CD4-positive, alpha-beta T cell (primary cell): Measurements from ENCODE around the gene STOML2. TPM values are rescaled to one million over a fixed set of nuclear protein-coding genes. Genes with fewer than 3 reads are reported as not detected.

Experiments used
- ATAC-seq: fragments of 200-7000 bp; cut with Tn5 transposase; one replicate; pipeline ENCODE4 v1.10.0; 2022; ENCODE audit warnings: mild to moderate bottlenecking; ENCODE audit not compliant: poor library complexity
- CTCF ChIA-PET: fragments of 350-600 bp; sonication (Branson Sonifier 250); formaldehyde crosslinking; loops from one replicate; lab custom pipeline; 2021; ENCODE audit warnings: antibody characterized with exemption, inconsistent platforms; lab: Charles Lee
- POLR2A ChIA-PET: fragments of 350-600 bp; sonication (Branson Sonifier 250); formaldehyde crosslinking; loops from one replicate; lab custom pipeline; 2021; ENCODE audit warnings: antibody characterized with exemption, inconsistent platforms; lab: Charles Lee
- DNase-seq, 14 experiments: peaks; one replicate each; pipeline ENCODE4 v3.0.0-alpha.2; 2013 to 2020; ENCODE audit warnings: mixed read lengths in 2 of 14
- H3K27ac ChIP-seq, 2 donors: one replicate each; pipeline versions ENCODE4 v1.5.1 to v1.7.0; 2013; ENCODE audit warnings: low read length in 2 of 2, low read depth in 1 of 2, mild to moderate bottlenecking in 1 of 2
- H3K27me3 ChIP-seq, 2 experiments: 1 replicate in 1 of 2; 2 replicates in 1 of 2; pipeline versions ENCODE4 v1.6.1 to v1.7.0; 2013; ENCODE audit warnings: low read length in 2 of 2, control low read depth in 1 of 2, mild to moderate bottlenecking in 1 of 2, moderate library complexity in 1 of 2; ENCODE audit not compliant: insufficient read depth in 2 of 2, control insufficient read depth in 1 of 2
- H3K36me3 ChIP-seq: one replicate; pipeline ENCODE4 v1.6.1; 2013; ENCODE audit warnings: low read length, control low read depth; ENCODE audit not compliant: insufficient read depth
- H3K4me1 ChIP-seq: one replicate; pipeline ENCODE4 v1.6.1; 2013; ENCODE audit warnings: low read length, control low read depth; ENCODE audit not compliant: insufficient read depth
- H3K4me3 ChIP-seq: one replicate; pipeline ENCODE4 v1.5.1; 2013; ENCODE audit warnings: mild to moderate bottlenecking, low read length, moderate library complexity
- H3K9me3 ChIP-seq, 2 experiments: 1 replicate in 1 of 2; 2 replicates in 1 of 2; pipeline versions ENCODE4 v1.6.1 to v1.7.0; 2013; ENCODE audit warnings: low read length in 2 of 2, mild to moderate bottlenecking in 2 of 2, control low read depth in 1 of 2, moderate library complexity in 1 of 2; ENCODE audit not compliant: control insufficient read depth in 1 of 2, insufficient read depth in 1 of 2
- H3K27ac Mint-ChIP-seq: one replicate; pipeline ENCODE4 v1.8.0; 2020; ENCODE audit warnings: mixed read lengths
- H3K27me3 Mint-ChIP-seq: one replicate; pipeline ENCODE4 v1.8.0; 2021; ENCODE audit warnings: mixed read lengths
- H3K36me3 Mint-ChIP-seq: one replicate; pipeline ENCODE4 v1.8.0; 2021; ENCODE audit warnings: low read depth, mixed read lengths
- H3K4me1 Mint-ChIP-seq: one replicate; pipeline ENCODE4 v1.8.0; 2021; ENCODE audit warnings: low read depth, mixed read lengths
- H3K4me3 Mint-ChIP-seq: one replicate; pipeline ENCODE4 v1.8.0; 2020; ENCODE audit warnings: mild to moderate bottlenecking, mixed read lengths
- H3K9me3 Mint-ChIP-seq: one replicate; pipeline ENCODE4 v1.8.0; 2020; ENCODE audit warnings: mixed read lengths
- CTCF ChIP-seq: fragments of 200-600 bp; IDR thresholded peaks from one replicate; pipeline ENCODE4 v1.8.0; 2022; ENCODE audit warnings: antibody characterized with exemption, mild to moderate bottlenecking
- intact Hi-C, 2 experiments: fragments of 100-400 bp; cut with DNase I in 1 of 2; cut with micrococcal nuclease in 1 of 2; formaldehyde crosslinking; loops; one replicate each; pipeline versions ENCODE4 v1.15.1 to v1.9.0; 2023 to 2025; cut with DNase I, micrococcal nuclease
- total RNA-seq, 174 experiments: library from RNA in 2 of 174; stranded (reverse) in 2 of 174; gene quantifications; one replicate each; pipeline ENCODE4 v1.2.3 and lab custom pipeline; 2021 to 2026

The STOML2 gene
- total RNA-seq, 2 experiments from 2014 or later: 29.8 to 30.5 TPM

GRCh38 chr9:35072461-35073278, 30.3 kb downstream of the STOML2 start, which contains the start of gene VCP:
TSS of gene VCP (minus strand) at chr9:35072625. CDS start at chr9:35072353, 272 bp downstream.
- Histone ChIP-seq H3K9me3 (no peaks in the 10 kb centered on the region), H3K27me3 (no peaks in the 10 kb centered on the region), H3K4me1 (peaks cover 42% of the 10 kb centered on the region), H3K27ac (peak within 1 kb of the TSS; percentile 92 to 96), H3K4me3 (peak within 1 kb of the TSS; percentile 69), H3K36me3 (peaks cover 17% of the 10 kb centered on the region)
- Mint-ChIP-seq H3K27me3 (no peaks in the 10 kb centered on the region), H3K4me3 (peak within 1 kb of the TSS; percentile 85), H3K27ac (peak within 1 kb of the TSS; percentile 87), H3K4me1 (peaks cover 49% of the 10 kb centered on the region), H3K9me3 (no peaks in the 10 kb centered on the region), H3K36me3 (peaks cover 44% of the 10 kb centered on the region)
- ChIA-PET POLR2A (interaction anchor here (0.6 to 3.0 kb wide), 21 partner anchors 8 to 1599 kb away, joined by 3 to 51 read pairs (median 7); partner anchors contain the start of genes ATOSB, CREB3, DNAJB5 and FANCG), CTCF (interaction anchor here (0.8 to 2.6 kb wide), 9 partner anchors 8 to 531 kb away, joined by 3 to 23 read pairs (median 7); partner anchors contain the start of genes FANCG and PIGO)
- ATAC-seq (peak; percentile 91), DNase-seq (peak; percentile 92 to 99 (median 96))
- TF ChIP-seq CTCF: no peak
- intact Hi-C loops: loop anchor here (1.0 to 10.0 kb wide), 6 partner anchors 24 to 548 kb away; partner anchors contain the start of genes DNAJB5 (in 2 of the 2), PIGO (in 2 of the 2), ENHO (in 1 of the 2) and SIGMAR1 (in 1 of the 2)

- intact Hi-C loops: loop anchor here (1.0 to 10.0 kb wide), 6 partner anchors 24 to 547 kb away; partner anchors contain the start of genes DNAJB5 (in 2 of the 2), PIGO (in 2 of the 2), ENHO (in 1 of the 2) and SIGMAR1 (in 1 of the 2)
- Histone ChIP-seq H3K9me3 (no peaks in the 10 kb centered on the region), H3K4me3 (peak overlapping the region; percentile 69), H3K36me3 (peaks cover 24% of the 10 kb centered on the region), H3K27ac (peak overlapping the region; percentile 92 to 96), H3K4me1 (peaks cover 42% of the 10 kb centered on the region), H3K27me3 (no peaks in the 10 kb centered on the region)
- Mint-ChIP-seq H3K4me3 (peak overlapping the region; percentile 85), H3K4me1 (peaks cover 56% of the 10 kb centered on the region), H3K27ac (peak overlapping the region; percentile 87), H3K9me3 (no peaks in the 10 kb centered on the region), H3K27me3 (no peaks in the 10 kb centered on the region), H3K36me3 (peaks cover 52% of the 10 kb centered on the region)
- ATAC-seq: peak; percentile 45
- ChIA-PET CTCF (interaction anchor here (0.6 to 2.6 kb wide), 13 partner anchors 8 to 707 kb away, joined by 3 to 23 read pairs (median 4); partner anchors contain the start of genes FANCG, PIGO and STOML2), POLR2A (interaction anchor here (0.6 to 3.0 kb wide), 25 partner anchors 8 to 1598 kb away, joined by 3 to 51 read pairs (median 5); partner anchors contain the start of genes ATOSB, CREB3, DNAJB5 and FANCG)
- DNase-seq: peak; percentile 42 to 87 (median 59)
- peak; percentile 35 for TF ChIP-seq CTCF
Observed at GRCh38 chr9:35071814-35072460, 31.0 kb downstream of the STOML2 start.
